ENCODE measurements around the gene ANTXRL.
"Not testable (repeated sequence)": the region's sequence is repeated elsewhere in the genome, so short reads cannot be mapped to it uniquely, and the experiment has no call there.

Gene ANTXRL

DNA sequence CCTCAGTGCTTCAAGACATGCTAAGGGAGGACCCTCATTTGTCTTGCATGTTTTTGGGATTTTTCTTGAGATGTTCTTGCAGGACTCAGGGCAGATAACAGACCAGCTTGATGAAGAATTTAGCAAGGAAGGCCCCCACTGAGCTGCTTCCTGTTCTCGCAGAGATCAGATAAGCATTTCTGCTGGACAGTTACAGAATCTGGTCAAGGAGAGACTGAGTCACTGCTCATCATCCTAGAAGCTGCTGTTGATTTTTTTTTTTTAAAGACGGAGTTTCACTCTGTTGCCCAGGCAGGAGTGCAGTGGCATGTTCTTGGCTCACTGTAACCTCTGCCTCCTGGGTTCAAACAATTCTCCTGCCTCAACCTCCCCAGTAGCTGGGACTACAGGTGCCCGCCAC lies 87.6 kb downstream of the ANTXRL start:
- DNase-seq: not testable (repeated sequence)

- DNase-seq: not testable (repeated sequence)
Measured at GRCh38 chr10:46375406-46375805, 88.6 kb downstream of the ANTXRL start, which contains the start of gene ANXA8L1. TSS of gene ANXA8L1 (plus strand) at chr10:46375776. CDS start at chr10:46375852, 76 bp downstream.

DNA sequence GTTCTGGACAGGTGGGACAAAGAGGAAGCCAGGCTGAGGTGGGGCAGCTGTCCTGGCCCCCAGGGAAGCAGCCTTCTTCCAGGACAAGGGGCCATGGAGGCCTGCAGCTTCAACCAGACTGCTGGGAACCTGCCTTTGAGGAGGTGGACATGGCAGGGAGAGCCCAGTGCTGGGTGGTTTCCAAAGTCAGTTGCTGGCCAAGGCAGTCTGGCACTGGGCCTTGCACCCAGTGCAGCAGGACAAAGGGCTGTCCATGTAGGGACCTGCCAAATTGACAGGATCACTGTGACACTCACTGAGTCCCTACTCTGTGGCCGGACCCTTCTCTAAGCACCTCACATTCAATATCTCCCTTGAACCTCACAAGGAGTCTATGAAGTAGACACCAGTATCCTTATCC lies 90.2 kb downstream of the ANTXRL start:
- not testable (repeated sequence) for DNase-seq

DNA sequence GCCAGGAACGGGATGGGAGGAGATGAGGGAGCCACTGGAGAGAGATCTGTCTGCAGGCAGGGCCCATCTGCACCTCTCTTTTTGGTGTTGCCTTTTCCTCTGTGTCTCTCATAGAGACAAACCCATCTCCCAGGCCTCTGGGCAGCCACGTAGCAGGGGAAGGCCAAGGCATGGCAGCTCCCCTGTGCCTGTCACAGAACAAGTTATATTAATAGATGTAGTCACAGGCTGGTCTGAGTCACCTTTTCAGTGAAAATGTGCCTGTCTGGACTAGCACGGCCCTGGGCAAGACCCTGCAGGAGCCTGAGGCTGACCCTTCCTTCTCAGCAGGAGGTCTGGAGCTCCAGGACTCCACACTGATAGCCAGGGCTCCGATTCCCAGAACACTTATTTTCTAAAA lies 90.9 kb downstream of the ANTXRL start:
- DNase-seq: not testable (repeated sequence)

- DNase-seq: not testable (repeated sequence)
Measured at GRCh38 chr10:46378108-46378507, 91.3 kb downstream of the ANTXRL start.

GRCh38 chr10:46379233-46379848 lies 92.5 kb downstream of the ANTXRL start:
- DNase-seq: not testable (repeated sequence)

Measured in NCI-H2081 (cell line).